H1 (cell line): Measurements from ENCODE around the gene CNTN6. TPM values are rescaled to one million over a fixed set of nuclear protein-coding genes. Genes with fewer than 3 reads are reported as not detected.

Experiments
- CTCF ChIA-PET: fragments of 300-600 bp; sonication (Branson Sonifier 250); formaldehyde crosslinking; loops from one replicate; lab custom pipeline; 2021; ENCODE audit not compliant: partially characterized antibody; lab: Charles Lee
- POLR2A ChIA-PET: fragments of 300-600 bp; sonication (Branson Sonifier 250); formaldehyde crosslinking; loops from one replicate; lab custom pipeline; 2021; ENCODE audit warnings: inconsistent platforms; ENCODE audit not compliant: partially characterized antibody; lab: Charles Lee
- DNase-seq, 2 experiments: peaks; one replicate each; pipeline versions ENCODE4 v3.0.0 to v3.0.0-alpha.2; 2010 to 2022; ENCODE audit warnings: low spot score in 2 of 2, low read depth in 1 of 2, mixed read lengths in 1 of 2
- FAIRE-seq: peaks from 2 replicates; lab custom pipeline; 2011; peaks lifted over from hg19 to GRCh38; lab: Jason Lieb, UNC
- H2AFZ ChIP-seq: 2 replicates; pipeline ENCODE4 v1.8.1; 2012; ENCODE audit warnings: low read length, inconsistent platforms
- H2AK5ac ChIP-seq: 2 replicates; pipeline ENCODE4 v1.6.1; 2013; ENCODE audit warnings: low read depth, low read length
- H2BK120ac ChIP-seq: replicated peaks from 2 replicates; pipeline ENCODE3; 2013; ENCODE audit warnings: low read depth, low read length, inconsistent platforms
- H2BK12ac ChIP-seq: 2 replicates; pipeline ENCODE4 v1.6.1; 2013; ENCODE audit warnings: low read depth, low read length
- H2BK15ac ChIP-seq: 2 replicates; pipeline ENCODE4 v1.6.1; 2013; ENCODE audit warnings: low read length
- H2BK20ac ChIP-seq: 2 replicates; pipeline ENCODE4 v1.6.1; 2013; ENCODE audit warnings: low read length
- H2BK5ac ChIP-seq: 2 replicates; pipeline ENCODE4 v1.6.1; 2013; ENCODE audit warnings: low read depth, low read length
- H3K14ac ChIP-seq: 2 replicates; pipeline ENCODE4 v1.6.1; 2013; ENCODE audit warnings: inconsistent platforms; ENCODE audit not compliant: insufficient read length
- H3K18ac ChIP-seq: 2 replicates; pipeline ENCODE4 v1.6.1; 2013; ENCODE audit warnings: low read length; ENCODE audit errors: extremely low read depth
- H3K23ac ChIP-seq: 2 replicates; pipeline ENCODE4 v1.6.1; 2013; ENCODE audit warnings: inconsistent platforms; ENCODE audit not compliant: insufficient read length
- H3K23me2 ChIP-seq: 2 replicates; pipeline ENCODE4 v1.6.1; 2013; ENCODE audit warnings: low read depth, low read length
- H3K27ac ChIP-seq: 2 replicates; pipeline ENCODE4 v1.6.1; 2011; ENCODE audit warnings: low read depth, low read length, inconsistent platforms
- H3K27me3 ChIP-seq, 4 experiments: replicated peaks in 1 of 4; 1 replicate in 1 of 4; 2 replicates in 3 of 4; pipeline versions ENCODE4 v1.6.1 to v1.8.1; 2011 to 2013; ENCODE audit warnings: low read length in 3 of 4, mild to moderate bottlenecking in 3 of 4, inconsistent platforms in 2 of 4, mixed read lengths in 2 of 4, moderate library complexity in 1 of 4; ENCODE audit not compliant: control insufficient read depth in 3 of 4, insufficient read depth in 3 of 4; ENCODE audit errors: extremely low read depth in 1 of 4
- H3K36me3 ChIP-seq, 4 experiments: 2 replicates each; pipeline versions ENCODE4 v1.6.1 to v1.8.1; 2011 to 2013; ENCODE audit warnings: mild to moderate bottlenecking in 4 of 4, low read length in 3 of 4, moderate library complexity in 2 of 4, control low read depth in 1 of 4, inconsistent platforms in 1 of 4; ENCODE audit not compliant: insufficient read depth in 4 of 4, control insufficient read depth in 2 of 4
- H3K4ac ChIP-seq: replicated peaks from 2 replicates; pipeline ENCODE3; 2013; ENCODE audit warnings: low read length, low read depth, mixed read lengths, inconsistent platforms; ENCODE audit not compliant: insufficient read length
- H3K4me1 ChIP-seq, 4 experiments: replicated peaks in 1 of 4; 1 replicate in 1 of 4; 2 replicates in 3 of 4; pipeline versions ENCODE4 v1.6.1 to v1.8.1; 2011 to 2013; ENCODE audit warnings: low read length in 3 of 4, inconsistent platforms in 2 of 4, mixed read lengths in 1 of 4; ENCODE audit not compliant: insufficient read depth in 4 of 4, control insufficient read depth in 3 of 4
- H3K4me2 ChIP-seq, 2 experiments: 2 replicates each; pipeline versions ENCODE4 v1.6.1 to v1.8.1; 2011 to 2013; ENCODE audit warnings: low read depth in 2 of 2, low read length in 2 of 2, control low read depth in 1 of 2, inconsistent platforms in 1 of 2, mild to moderate bottlenecking in 1 of 2; ENCODE audit not compliant: insufficient read depth in 1 of 2
- H3K4me3 ChIP-seq, 4 experiments: fragments of 200-600, 300-600 bp in 1 of 4; sonication (generic), shearing (Covaris generic), sonication (Bioruptor Twin) in 1 of 4; 2 replicates each; pipeline versions ENCODE4 v1.5.1 to v1.8.1; 2011 to 2016; ENCODE audit warnings: low read length in 4 of 4, low read depth in 3 of 4, control low read depth in 2 of 4, inconsistent platforms in 2 of 4, mild to moderate bottlenecking in 2 of 4, mixed read lengths in 1 of 4, moderate library complexity in 1 of 4; ENCODE audit not compliant: insufficient read depth in 2 of 4; ENCODE audit errors: extremely low read depth in 1 of 4
- H3K56ac ChIP-seq: replicated peaks from 2 replicates; pipeline ENCODE3; 2013; ENCODE audit warnings: low read depth, mild to moderate bottlenecking, mixed read lengths, low read length, inconsistent platforms; ENCODE audit not compliant: insufficient read length
- H3K79me1 ChIP-seq: 2 replicates; pipeline ENCODE4 v1.6.1; 2013; ENCODE audit warnings: low read depth, low read length, control low read depth
- H3K79me2 ChIP-seq, 2 experiments: 2 replicates each; pipeline versions ENCODE4 v1.6.1 to v1.8.1; 2012 to 2013; ENCODE audit warnings: low read length in 2 of 2, mild to moderate bottlenecking in 2 of 2, inconsistent platforms in 1 of 2; ENCODE audit not compliant: insufficient read depth in 2 of 2, control insufficient read depth in 1 of 2
- H3K9ac ChIP-seq, 4 experiments: replicated peaks in 1 of 4; 1 replicate in 1 of 4; 2 replicates in 3 of 4; pipeline versions ENCODE4 v1.6.1 to v1.8.1; 2011 to 2013; ENCODE audit warnings: low read depth in 3 of 4, low read length in 3 of 4, control low read depth in 2 of 4, mild to moderate bottlenecking in 2 of 4, moderate library complexity in 2 of 4, inconsistent platforms in 1 of 4; ENCODE audit errors: extremely low read depth in 1 of 4
- H3K9me3 ChIP-seq, 2 experiments: 2 replicates each; pipeline versions ENCODE4 v1.6.1 to v1.8.1; 2012 to 2013; ENCODE audit warnings: mild to moderate bottlenecking in 2 of 2, moderate library complexity in 2 of 2, control low read depth in 1 of 2, inconsistent platforms in 1 of 2, low read depth in 1 of 2, low read length in 1 of 2, mixed read lengths in 1 of 2; ENCODE audit not compliant: insufficient read depth in 2 of 2
- H4K20me1 ChIP-seq, 2 experiments: replicated peaks in 1 of 2; 2 replicates each; pipeline versions ENCODE3 to v1.8.1; 2011 to 2013; ENCODE audit warnings: inconsistent platforms in 2 of 2, low read length in 2 of 2, mild to moderate bottlenecking in 1 of 2; ENCODE audit not compliant: insufficient read depth in 2 of 2, control insufficient read depth in 1 of 2
- H4K5ac ChIP-seq: 2 replicates; pipeline ENCODE4 v1.6.1; 2013; ENCODE audit warnings: low read length, low read depth, mixed read lengths, inconsistent platforms; ENCODE audit not compliant: insufficient read length
- H4K8ac ChIP-seq: 2 replicates; pipeline ENCODE4 v1.8.0; 2013; ENCODE audit warnings: mild to moderate bottlenecking, moderate library complexity, low read length, inconsistent platforms; ENCODE audit not compliant: insufficient read depth; ENCODE audit errors: extremely low read depth
- H4K91ac ChIP-seq: replicated peaks from 2 replicates; pipeline ENCODE3; 2013; ENCODE audit warnings: low read length, mixed read lengths, inconsistent platforms; ENCODE audit not compliant: insufficient read length
- BRCA1 ChIP-seq: IDR thresholded peaks from 2 replicates; pipeline ENCODE4 v1.6.1; 2012; ENCODE audit warnings: low read depth, low read length, improper control_type of control experiment
- CEBPB ChIP-seq: IDR thresholded peaks from 2 replicates; pipeline ENCODE4 v1.6.1; 2012; ENCODE audit warnings: low read depth, low read length
- CTBP2 ChIP-seq: IDR thresholded peaks from 2 replicates; pipeline ENCODE4 v1.7.0; 2011; ENCODE audit warnings: borderline replicate concordance, mild to moderate bottlenecking, moderate library complexity, mixed read lengths, low read length; ENCODE audit not compliant: insufficient read depth, insufficient read length
- CTCF ChIP-seq, 3 experiments: IDR thresholded peaks; 1 replicate in 2 of 3; 2 replicates in 1 of 3; pipeline versions ENCODE4 v1.5.1 to v1.6.1; 2011; ENCODE audit warnings: low read length in 3 of 3, mild to moderate bottlenecking in 3 of 3, inconsistent platforms in 2 of 3, low read depth in 1 of 3, moderate library complexity in 1 of 3; ENCODE audit not compliant: insufficient read depth in 1 of 3; ENCODE audit errors: control extremely low read depth in 1 of 3
- HDAC6 ChIP-seq: IDR thresholded peaks from one replicate; pipeline ENCODE4 v1.7.1; 2012; ENCODE audit warnings: low read depth, mild to moderate bottlenecking, inconsistent platforms, low read length, moderate library complexity
- RBBP5 ChIP-seq: IDR thresholded peaks from 2 replicates; pipeline ENCODE4 v1.7.1; 2012; ENCODE audit warnings: low read depth, mild to moderate bottlenecking, inconsistent platforms, low read length, moderate library complexity, borderline replicate concordance
- SAP30 ChIP-seq: fragments of 300-600 bp; sonication (generic); IDR thresholded peaks from 2 replicates; pipeline ENCODE4 v1.7.1; 2012; ENCODE audit warnings: low read length, moderate library complexity, mild to moderate bottlenecking, inconsistent platforms; ENCODE audit not compliant: insufficient read depth, insufficient replicate concordance
- SP4 ChIP-seq: IDR thresholded peaks from 2 replicates; pipeline ENCODE4 v1.6.1; 2012; ENCODE audit warnings: low read length, inconsistent platforms
- WGBS, 2 experiments: shearing (Covaris generic) in 1 of 2; methylation state at CpG; one replicate each; pipeline versions ENCODE4 v1.1.6 to v1.1.7; 2013 to 2015; ENCODE audit warnings: low lambda C conversion rate in 2 of 2, mixed read lengths in 2 of 2, inconsistent platforms in 1 of 2, low coverage in 1 of 2, missing lambda C conversion rate in 1 of 2; ENCODE audit not compliant: insufficient replicate concordance in 2 of 2, insufficient coverage in 1 of 2, insufficient read length in 1 of 2; ENCODE audit errors: extremely low coverage in 1 of 2, missing lambda C conversion rate in 1 of 2; 5-methylcytosine and 5-hydroxymethylcytosine counted together
- polyA plus RNA-seq, 7 experiments: library from polyadenylated mRNA; depleted of rRNA in 3 of 7; stranded (reverse) in 5 of 7; unstranded in 2 of 7; fragments of >200 nt in 5 of 7; fragments of 200-250 nt in 2 of 7; gene quantifications; 1 replicate in 5 of 7; 2 replicates in 1 of 7; 4 replicates in 1 of 7; pipeline versions ENCODE4 v1.2.1 to v1.2.3, GENCODE V29; 2011 to 2013; ENCODE audit warnings: missing spikeins in 2 of 7, mixed read lengths in 2 of 7
- total RNA-seq: library from RNA; stranded (reverse); fragmentation: NEBNext Ultra II Directional; extraction: Animal tissue kit (Norgen Biotek cat#: 25700); gene quantifications from 2 replicates; pipeline ENCODE4 v1.2.1, GENCODE V29; 2021

The CNTN6 gene
- total and polyA plus RNA-seq, 2 of the 8 experiments (the other 6 are each of a cell fraction or from before 2014, with no cell fraction given): not detected

- TF ChIP-seq HDAC6 (no peak), RBBP5 (no peak), CTCF (IDR thresholded peaks at IDR 0.05; ENCODE audit: control extremely low read depth in 1 of 3, insufficient read depth in 1 of 3, low read depth in 1 of 3, low read length in 3 of 3) (no peak), CEBPB (no peak), SAP30 (no peak), SP4 (no peak), CTBP2 (no peak), BRCA1 (no peak)
- no peak overlapping the region for H4K8ac ChIP-seq
- H3K4ac ChIP-seq: no peak overlapping the region
- no peaks in the 10 kb centered on the region for H3K36me3 ChIP-seq
- no peak for DNase-seq
- CTCF ChIA-PET: interaction anchor here (1.5 kb wide), 1 partner anchor 11 kb away, joined by 3 read pairs; no protein-coding TSS in a partner anchor
- no peak overlapping the region for H3K9ac ChIP-seq
- no peak overlapping the region for H3K14ac ChIP-seq
- H4K91ac ChIP-seq: no peak overlapping the region
- WGBS, 2 experiments: 85% methylated on average over 3 of the region's 3 CpGs; no CpG with 5 or more reads in 1 of the 2 experiments
- H2BK120ac ChIP-seq: no peak overlapping the region
- no peak overlapping the region for H4K5ac ChIP-seq
- H3K79me2 ChIP-seq: no peaks in the 10 kb centered on the region
- no peak overlapping the region for H2BK15ac ChIP-seq
- no peak overlapping the region for H3K4me2 ChIP-seq
- no peak overlapping the region for H3K27ac ChIP-seq
- H2BK20ac ChIP-seq: no peak overlapping the region
- no peak overlapping the region for H3K23ac ChIP-seq
- H3K4me1 ChIP-seq: peaks cover 0 to 3% (median 0%) of the 10 kb centered on the region in 4 experiments; a peak in 1 of 7 replicates
- H3K23me2 ChIP-seq: no peaks in the 10 kb centered on the region
- no peak overlapping the region for H2BK5ac ChIP-seq
- no peak for FAIRE-seq
- H4K20me1 ChIP-seq: no peaks in the 10 kb centered on the region
- no peak overlapping the region for H2AK5ac ChIP-seq
- no peak overlapping the region for H3K4me3 ChIP-seq
- H3K27me3 ChIP-seq: no peaks in the 10 kb centered on the region
- H3K9me3 ChIP-seq: no peaks in the 10 kb centered on the region
- POLR2A ChIA-PET: no interaction called here
- no peak overlapping the region for H2AFZ ChIP-seq
- H2BK12ac ChIP-seq: no peak overlapping the region
- no peak overlapping the region for H3K56ac ChIP-seq
- no peak overlapping the region for H3K18ac ChIP-seq
- H3K79me1 ChIP-seq: no peaks in the 10 kb centered on the region
Observed at GRCh38 chr3:1423566-1424089, 330.8 kb downstream of the CNTN6 start.
